GM12873 (cell line): ENCODE results near the gene MFGE8.

ENCODE experiments used
- CTCF ChIP-seq: IDR thresholded peaks from 2 replicates; pipeline ENCODE4 v1.5.1; 2012; ENCODE audit warnings: low read depth, mild to moderate bottlenecking, moderate library complexity, low read length, control low read depth; ENCODE audit not compliant: insufficient read depth; ENCODE audit errors: missing control alignments

The MFGE8 gene

DNA sequence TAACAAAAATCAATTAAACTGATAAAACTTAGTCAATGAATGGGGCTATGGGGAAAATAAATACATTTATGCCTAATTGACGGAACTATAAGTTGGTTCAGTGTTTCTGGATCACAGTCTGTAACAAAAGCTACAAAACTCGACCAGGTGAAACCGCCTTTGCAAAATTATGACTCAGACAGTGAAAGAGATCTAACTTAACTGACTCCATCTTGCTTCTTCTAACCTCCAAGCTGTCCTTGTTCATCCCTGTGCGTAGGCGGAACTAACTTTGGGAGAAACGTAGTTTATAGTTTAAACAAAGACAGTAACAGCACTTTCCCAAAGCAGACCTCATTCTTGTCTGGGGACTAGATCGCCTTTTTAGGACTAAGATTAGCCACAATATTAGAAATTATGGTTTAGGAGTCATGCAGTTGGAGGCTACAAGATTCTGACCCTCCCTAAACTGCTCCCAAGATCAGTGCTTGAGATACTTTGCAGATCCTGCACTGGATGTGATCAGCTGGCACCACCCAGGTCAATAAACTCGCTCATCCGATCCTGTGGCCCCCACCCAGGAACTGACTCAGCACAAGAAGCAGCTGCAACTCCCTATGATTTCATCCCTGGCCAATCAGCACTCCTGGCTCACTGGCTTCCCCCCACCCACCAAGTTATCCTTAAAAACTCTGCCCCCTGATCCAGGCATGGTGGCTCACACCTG lies 7.2 kb upstream of the MFGE8 start:
- TF ChIP-seq CTCF = no peak

GRCh38 chr15:88918738-88919137 lies 5.6 kb upstream of the MFGE8 start:
- TF ChIP-seq CTCF = no peak

GRCh38 chr15:88917760-88918159 lies 4.6 kb upstream of the MFGE8 start:
- no peak for TF ChIP-seq CTCF

GRCh38 chr15:88915354-88915753 lies 2.2 kb upstream of the MFGE8 start:
- TF ChIP-seq CTCF = no peak

DNA sequence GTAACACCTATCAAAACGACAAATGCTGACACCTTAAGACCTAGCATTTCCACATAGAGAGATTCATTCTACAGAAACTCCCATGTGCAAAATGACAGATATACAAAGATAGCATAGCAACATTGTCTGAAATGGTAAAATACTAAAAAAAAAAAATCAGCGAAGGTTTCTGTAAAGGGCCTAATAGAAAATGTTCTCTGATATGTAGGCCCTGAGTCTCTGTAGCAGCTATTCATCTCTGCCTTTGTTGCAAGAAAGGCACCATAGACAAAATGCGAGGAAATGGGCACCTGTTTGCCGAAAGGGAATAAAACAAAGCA lies 631 bp upstream of the MFGE8 start:
- TF ChIP-seq CTCF = no peak

DNA sequence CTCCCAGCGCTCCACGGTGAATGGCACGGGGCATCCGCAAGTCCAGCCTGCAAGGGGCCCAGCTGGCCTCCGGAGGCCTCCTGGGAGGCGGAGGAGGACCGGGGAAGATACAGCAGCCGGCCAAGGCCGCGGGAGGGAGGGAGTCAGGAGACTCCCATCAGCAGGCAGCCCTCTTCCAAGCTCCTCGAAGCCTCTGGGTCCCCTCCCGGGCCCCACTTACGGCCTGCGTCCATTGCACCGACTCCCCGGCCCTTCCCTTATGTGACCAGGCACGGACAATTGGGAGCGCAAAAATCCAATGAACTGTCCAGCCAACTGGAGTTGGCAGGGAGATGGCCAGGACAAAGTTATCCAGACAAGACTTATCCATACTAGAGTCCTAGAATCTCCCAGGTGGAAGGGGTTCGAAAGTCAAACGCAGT lies 668 bp downstream of the MFGE8 start:
- TF ChIP-seq CTCF = no peak

GRCh38 chr15:88911766-88912118 lies 1.4 kb downstream of the MFGE8 start:
- no peak for TF ChIP-seq CTCF
